SK-N-SH (cell line): ENCODE results near the gene TEX35. TPM values are rescaled to one million over a fixed set of nuclear protein-coding genes. Genes with fewer than 3 reads are reported as not detected.

Experiments
- CTCF ChIA-PET: fragments of 300-600, 350-600 bp; formaldehyde crosslinking; extraction: SDS; loops from one replicate; lab custom pipeline; 2021; lab: Yijun Ruan, JAX
- POLR2A ChIA-PET: fragments of 350-600 bp; sonication (Branson Sonifier 250); formaldehyde crosslinking; extraction: SDS; loops from one replicate; lab custom pipeline; 2020; ENCODE audit warnings: antibody characterized with exemption, inconsistent platforms; lab: Yijun Ruan, JAX
- DNase-seq: peaks from one replicate; pipeline ENCODE4 v3.0.0; 2012
- H2AFZ ChIP-seq: fragments of 200-600 bp; sonication (generic); 2 replicates; pipeline ENCODE4 v1.8.1; 2016; ENCODE audit warnings: antibody characterized with exemption, mild to moderate bottlenecking, low read depth
- H3F3A ChIP-seq: fragments of 200-600 bp; sonication (generic); replicated peaks from 2 replicates; pipeline ENCODE3; 2016; ENCODE audit warnings: antibody characterized with exemption, mild to moderate bottlenecking; ENCODE audit not compliant: insufficient read depth
- H3K27ac ChIP-seq, 2 experiments: fragments of 200-500 bp in 1 of 2; fragments of 200-600 bp in 1 of 2; sonication (Bioruptor generic) in 1 of 2; sonication (generic), shearing (Covaris generic) in 1 of 2; 2 replicates each; pipeline versions ENCODE4 v1.5.1 to v1.6.1; 2014 to 2016; ENCODE audit warnings: low read depth in 2 of 2, inconsistent platforms in 1 of 2, low read length in 1 of 2, mild to moderate bottlenecking in 1 of 2, mixed read lengths in 1 of 2
- H3K27me3 ChIP-seq: fragments of 200-600 bp; sonication (generic), shearing (Covaris generic); 2 replicates; pipeline ENCODE4 v1.6.1; 2016; ENCODE audit warnings: mixed run types; ENCODE audit not compliant: insufficient read depth
- H3K36me3 ChIP-seq, 2 experiments: fragments of 200-500 bp in 1 of 2; fragments of 200-600 bp in 1 of 2; sonication (Bioruptor generic) in 1 of 2; sonication (generic) in 1 of 2; replicated peaks in 1 of 2; 2 replicates each; pipeline versions ENCODE3 to v1.5.1; 2014 to 2016; ENCODE audit warnings: low read length in 1 of 2, mild to moderate bottlenecking in 1 of 2; ENCODE audit not compliant: insufficient read depth in 2 of 2, control insufficient read depth in 1 of 2
- H3K4me1 ChIP-seq, 2 experiments: fragments of 200-500 bp in 1 of 2; fragments of 200-600 bp in 1 of 2; sonication (Bioruptor generic) in 1 of 2; sonication (generic), shearing (Covaris generic) in 1 of 2; 2 replicates each; pipeline versions ENCODE4 v1.5.1 to v1.6.1; 2014 to 2016; ENCODE audit warnings: low read depth in 1 of 2, low read length in 1 of 2, mixed run types in 1 of 2; ENCODE audit not compliant: insufficient read depth in 2 of 2, control insufficient read depth in 1 of 2
- H3K4me2 ChIP-seq: fragments of 200-600 bp; sonication (generic), shearing (Covaris generic); 2 replicates; pipeline ENCODE4 v1.6.1; 2017; ENCODE audit warnings: mixed run types
- H3K4me3 ChIP-seq, 2 experiments: fragments of 200-500 bp in 1 of 2; fragments of 200-600 bp in 1 of 2; sonication (Bioruptor generic) in 1 of 2; sonication (generic), shearing (Covaris generic) in 1 of 2; 2 replicates each; pipeline versions ENCODE4 v1.5.1 to v1.8.1; 2014 to 2016; ENCODE audit warnings: low read depth in 2 of 2, inconsistent platforms in 1 of 2, low read length in 1 of 2, mild to moderate bottlenecking in 1 of 2, mixed read lengths in 1 of 2, moderate library complexity in 1 of 2
- H3K79me2 ChIP-seq: fragments of 200-600 bp; sonication (generic); 2 replicates; pipeline ENCODE4 v1.8.1; 2017; ENCODE audit warnings: mild to moderate bottlenecking; ENCODE audit not compliant: insufficient read depth
- H3K9ac ChIP-seq: fragments of 200-600 bp; sonication (generic); 2 replicates; pipeline ENCODE4 v1.6.1; 2017; ENCODE audit warnings: mixed run types
- H3K9me2 ChIP-seq: fragments of 200-600 bp; sonication (generic); 2 replicates; pipeline ENCODE4 v1.6.1; 2017; ENCODE audit warnings: mixed run types
- H3K9me3 ChIP-seq: fragments of 200-600 bp; sonication (generic); 2 replicates; pipeline ENCODE4 v1.6.1; 2017; ENCODE audit warnings: mixed run types, mild to moderate bottlenecking, moderate library complexity
- H4K20me1 ChIP-seq: fragments of 200-600 bp; sonication (generic); 2 replicates; pipeline ENCODE4 v1.6.1; 2017; ENCODE audit warnings: mild to moderate bottlenecking, mixed run types; ENCODE audit not compliant: insufficient read depth
- CHD2 ChIP-seq: fragments of 150-350 bp; IDR thresholded peaks from 2 replicates; pipeline ENCODE4 v1.6.1; 2018; ENCODE audit warnings: low read length; ENCODE audit not compliant: partially characterized antibody
- EP300 ChIP-seq, 2 experiments: IDR thresholded peaks; 2 replicates each; pipeline versions ENCODE4 v1.4.0 to v1.6.1; 2012; ENCODE audit warnings: borderline replicate concordance in 1 of 2, low read depth in 1 of 2, low read length in 1 of 2
- FOSL2 ChIP-seq: IDR thresholded peaks from 2 replicates; pipeline ENCODE4 v1.4.0; 2012; ENCODE audit warnings: low read depth, mild to moderate bottlenecking, moderate library complexity, borderline replicate concordance
- MAX ChIP-seq: IDR thresholded peaks from 2 replicates; pipeline ENCODE4 v1.4.0; 2012; ENCODE audit warnings: low read depth
- NFIC ChIP-seq: IDR thresholded peaks from 2 replicates; pipeline ENCODE4 v1.4.0; 2012; ENCODE audit warnings: borderline replicate concordance
- RXRA ChIP-seq: IDR thresholded peaks from 2 replicates; pipeline ENCODE4 v1.4.0; 2012; ENCODE audit warnings: low read depth, mild to moderate bottlenecking, borderline replicate concordance
- SIN3A ChIP-seq: IDR thresholded peaks from 2 replicates; pipeline ENCODE4 v1.6.1; 2012; ENCODE audit warnings: low read depth, mild to moderate bottlenecking, low read length, moderate library complexity, borderline replicate concordance
- TCF12 ChIP-seq: IDR thresholded peaks from 2 replicates; pipeline ENCODE4 v1.4.0; 2012
- TEAD4 ChIP-seq: IDR thresholded peaks from 2 replicates; pipeline ENCODE4 v1.4.0; 2012; ENCODE audit warnings: mild to moderate bottlenecking, borderline replicate concordance; ENCODE audit not compliant: insufficient read depth
- WGBS: methylation state at CpG from one replicate; pipeline ENCODE4 v1.1.6; 2017; ENCODE audit warnings: low lambda C conversion rate; 5-methylcytosine and 5-hydroxymethylcytosine counted together
- polyA plus RNA-seq, 3 experiments: library from polyadenylated mRNA; depleted of rRNA; stranded (reverse); fragments of >200 nt; gene quantifications; 2 replicates each; pipeline ENCODE4 v1.2.3, GENCODE V29; 2012
- TF ChIP-seq, protein P1 (sequence below): IDR thresholded peaks from 2 replicates; pipeline ENCODE4 v1.4.0; 2012; ENCODE audit warnings: low read depth, borderline replicate concordance
- TF ChIP-seq, protein P2 (sequence below): IDR thresholded peaks from 2 replicates; pipeline ENCODE4 v1.6.1; 2012; ENCODE audit warnings: mild to moderate bottlenecking, low read depth, low read length, moderate library complexity
- TF ChIP-seq, protein P3 (sequence below): IDR thresholded peaks from 2 replicates; pipeline ENCODE4; 2012
- TF ChIP-seq, protein P4 (sequence below): IDR thresholded peaks from 2 replicates; pipeline ENCODE4 v1.4.0; 2012; ENCODE audit warnings: low read depth, borderline replicate concordance

The TEX35 gene
- polyA plus RNA-seq, 1 of the 3 experiments (the other 2 are of a cell fraction), result 0.03 TPM

DNA sequence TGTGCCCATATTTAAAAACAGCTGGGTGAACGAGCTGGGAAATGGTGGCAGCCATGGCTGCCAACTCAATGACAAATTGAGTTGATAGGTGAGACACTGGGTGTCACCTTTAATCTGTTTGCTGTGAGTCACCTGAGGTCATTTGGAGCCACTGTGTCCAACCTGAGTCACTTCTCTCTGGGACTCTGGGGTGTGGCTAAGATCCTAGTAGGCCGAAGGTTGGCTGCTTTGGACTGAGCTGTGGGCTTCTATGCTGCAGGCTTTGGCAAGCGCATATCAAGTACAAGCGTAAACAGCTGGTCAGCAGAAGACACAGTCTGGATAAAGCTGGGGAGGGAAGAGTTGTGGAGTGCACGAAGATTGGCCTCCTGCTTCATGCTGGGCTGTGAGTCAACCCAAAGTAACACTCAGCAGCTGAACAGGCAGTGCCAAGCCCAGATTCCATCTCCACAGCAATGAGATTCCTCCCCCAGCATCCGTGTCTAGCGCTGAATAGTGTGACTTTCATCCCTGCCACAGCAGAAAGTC, 24.0 kb downstream of the TEX35 start:
- Histone ChIP-seq H3K4me3 (no peak overlapping the region), H3K9me3 (no peaks in the 10 kb centered on the region), H2AFZ (no peak overlapping the region; the same call in 1 of the 2 replicates), H3K27ac (peak overlapping the region; percentile 26 to 50; a peak in 2 of 4 replicates), H3K36me3 (no peaks in the 10 kb centered on the region), H3K9me2 (no peaks in the 10 kb centered on the region), H3K9ac (no peak overlapping the region), H3F3A (peaks cover 21% of the 10 kb centered on the region), H3K27me3 (no peaks in the 10 kb centered on the region), H3K79me2 (no peaks in the 10 kb centered on the region), H3K4me2 (peak overlapping the region; percentile 62), H4K20me1 (no peaks in the 10 kb centered on the region), H3K4me1 (peaks cover 11 to 45% of the 10 kb centered on the region in 2 experiments; a peak in 3 of 4 replicates)
- POLR2A ChIA-PET, result no interaction called here
- TF ChIP-seq CHD2 (no peak), MAX (peak; percentile 82), TCF12 (peak; percentile 82), NFIC (peak; percentile 68), EP300 (IDR thresholded peaks at IDR 0.05; ENCODE audit: borderline replicate concordance in 1 of 2, low read depth in 1 of 2, low read length in 1 of 2) (0 out of 4 replicates have a peak, but pooled peaks of 1 of the 2 experiments have one; percentile 40), RXRA (peak; percentile 46; the same call in 1 of the 2 replicates), FOSL2 (peak; percentile 45), TEAD4 (0 out of 2 replicates have a peak, but pooled peaks have one; percentile 43), SIN3A (peak; percentile 36; the same call in 1 of the 2 replicates)
- TF ChIP-seq, protein P1, sequence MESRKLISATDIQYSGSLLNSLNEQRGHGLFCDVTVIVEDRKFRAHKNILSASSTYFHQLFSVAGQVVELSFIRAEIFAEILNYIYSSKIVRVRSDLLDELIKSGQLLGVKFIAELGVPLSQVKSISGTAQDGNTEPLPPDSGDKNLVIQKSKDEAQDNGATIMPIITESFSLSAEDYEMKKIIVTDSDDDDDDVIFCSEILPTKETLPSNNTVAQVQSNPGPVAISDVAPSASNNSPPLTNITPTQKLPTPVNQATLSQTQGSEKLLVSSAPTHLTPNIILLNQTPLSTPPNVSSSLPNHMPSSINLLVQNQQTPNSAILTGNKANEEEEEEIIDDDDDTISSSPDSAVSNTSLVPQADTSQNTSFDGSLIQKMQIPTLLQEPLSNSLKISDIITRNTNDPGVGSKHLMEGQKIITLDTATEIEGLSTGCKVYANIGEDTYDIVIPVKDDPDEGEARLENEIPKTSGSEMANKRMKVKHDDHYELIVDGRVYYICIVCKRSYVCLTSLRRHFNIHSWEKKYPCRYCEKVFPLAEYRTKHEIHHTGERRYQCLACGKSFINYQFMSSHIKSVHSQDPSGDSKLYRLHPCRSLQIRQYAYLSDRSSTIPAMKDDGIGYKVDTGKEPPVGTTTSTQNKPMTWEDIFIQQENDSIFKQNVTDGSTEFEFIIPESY, result peak; percentile 49; the same call in 1 of the 2 replicates
- TF ChIP-seq, protein P2, sequence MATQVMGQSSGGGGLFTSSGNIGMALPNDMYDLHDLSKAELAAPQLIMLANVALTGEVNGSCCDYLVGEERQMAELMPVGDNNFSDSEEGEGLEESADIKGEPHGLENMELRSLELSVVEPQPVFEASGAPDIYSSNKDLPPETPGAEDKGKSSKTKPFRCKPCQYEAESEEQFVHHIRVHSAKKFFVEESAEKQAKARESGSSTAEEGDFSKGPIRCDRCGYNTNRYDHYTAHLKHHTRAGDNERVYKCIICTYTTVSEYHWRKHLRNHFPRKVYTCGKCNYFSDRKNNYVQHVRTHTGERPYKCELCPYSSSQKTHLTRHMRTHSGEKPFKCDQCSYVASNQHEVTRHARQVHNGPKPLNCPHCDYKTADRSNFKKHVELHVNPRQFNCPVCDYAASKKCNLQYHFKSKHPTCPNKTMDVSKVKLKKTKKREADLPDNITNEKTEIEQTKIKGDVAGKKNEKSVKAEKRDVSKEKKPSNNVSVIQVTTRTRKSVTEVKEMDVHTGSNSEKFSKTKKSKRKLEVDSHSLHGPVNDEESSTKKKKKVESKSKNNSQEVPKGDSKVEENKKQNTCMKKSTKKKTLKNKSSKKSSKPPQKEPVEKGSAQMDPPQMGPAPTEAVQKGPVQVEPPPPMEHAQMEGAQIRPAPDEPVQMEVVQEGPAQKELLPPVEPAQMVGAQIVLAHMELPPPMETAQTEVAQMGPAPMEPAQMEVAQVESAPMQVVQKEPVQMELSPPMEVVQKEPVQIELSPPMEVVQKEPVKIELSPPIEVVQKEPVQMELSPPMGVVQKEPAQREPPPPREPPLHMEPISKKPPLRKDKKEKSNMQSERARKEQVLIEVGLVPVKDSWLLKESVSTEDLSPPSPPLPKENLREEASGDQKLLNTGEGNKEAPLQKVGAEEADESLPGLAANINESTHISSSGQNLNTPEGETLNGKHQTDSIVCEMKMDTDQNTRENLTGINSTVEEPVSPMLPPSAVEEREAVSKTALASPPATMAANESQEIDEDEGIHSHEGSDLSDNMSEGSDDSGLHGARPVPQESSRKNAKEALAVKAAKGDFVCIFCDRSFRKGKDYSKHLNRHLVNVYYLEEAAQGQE, result no peak
- TF ChIP-seq, protein P3, sequence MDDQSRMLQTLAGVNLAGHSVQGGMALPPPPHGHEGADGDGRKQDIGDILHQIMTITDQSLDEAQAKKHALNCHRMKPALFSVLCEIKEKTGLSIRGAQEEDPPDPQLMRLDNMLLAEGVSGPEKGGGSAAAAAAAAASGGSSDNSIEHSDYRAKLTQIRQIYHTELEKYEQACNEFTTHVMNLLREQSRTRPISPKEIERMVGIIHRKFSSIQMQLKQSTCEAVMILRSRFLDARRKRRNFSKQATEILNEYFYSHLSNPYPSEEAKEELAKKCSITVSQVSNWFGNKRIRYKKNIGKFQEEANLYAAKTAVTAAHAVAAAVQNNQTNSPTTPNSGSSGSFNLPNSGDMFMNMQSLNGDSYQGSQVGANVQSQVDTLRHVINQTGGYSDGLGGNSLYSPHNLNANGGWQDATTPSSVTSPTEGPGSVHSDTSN, result peak; percentile 56
- TF ChIP-seq, protein P4, sequence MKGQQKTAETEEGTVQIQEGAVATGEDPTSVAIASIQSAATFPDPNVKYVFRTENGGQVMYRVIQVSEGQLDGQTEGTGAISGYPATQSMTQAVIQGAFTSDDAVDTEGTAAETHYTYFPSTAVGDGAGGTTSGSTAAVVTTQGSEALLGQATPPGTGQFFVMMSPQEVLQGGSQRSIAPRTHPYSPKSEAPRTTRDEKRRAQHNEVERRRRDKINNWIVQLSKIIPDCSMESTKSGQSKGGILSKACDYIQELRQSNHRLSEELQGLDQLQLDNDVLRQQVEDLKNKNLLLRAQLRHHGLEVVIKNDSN, result no peak
- no peak for DNase-seq
- CTCF ChIA-PET, result interaction anchor here (1.2 to 8.9 kb wide), 6 partner anchors 10 to 467 kb away, joined by 4 to 128 read pairs (median 6); no protein-coding TSS in a partner anchor
- 47% methylated on average over 7 of the region's 7 CpGs for WGBS
